MCF 10A (cell line): ENCODE data around the gene DPP6. TPM values are rescaled to one million over a fixed set of nuclear protein-coding genes. Genes with fewer than 3 reads are reported as not detected.

Source experiments
- BruUV-seq: library from RNA; stranded (reverse); fragments of 400-500 nt; replicated peaks from 2 replicates; lab custom pipeline; 2021; lab: Mats Ljungman, UMichigan
- CTCF ChIA-PET: fragments of 300-600 bp; sonication (Branson Sonifier 250); formaldehyde crosslinking; extraction: SDS; loops from one replicate; lab custom pipeline; 2021; ENCODE audit warnings: antibody characterized with exemption, inconsistent platforms; lab: Yijun Ruan, JAX
- POLR2A ChIA-PET: fragments of 300-600, 350-650 bp; sonication (Branson Sonifier 250); formaldehyde crosslinking; extraction: SDS; loops from one replicate; lab custom pipeline; 2020; ENCODE audit warnings: antibody characterized with exemption, inconsistent platforms; lab: Yijun Ruan, JAX
- DNase-seq: peaks from one replicate; pipeline ENCODE4 v3.0.0-alpha.2; 2018; ENCODE audit not compliant: unreplicated experiment
- H3K27ac Mint-ChIP-seq: one replicate; pipeline ENCODE4 v1.8.0; 2022; ENCODE audit warnings: mild to moderate bottlenecking, low read depth, mixed read lengths; ENCODE audit not compliant: unreplicated experiment
- H3K27me3 Mint-ChIP-seq: one replicate; pipeline ENCODE4 v1.8.0; 2022; ENCODE audit warnings: mixed read lengths; ENCODE audit not compliant: insufficient read depth, unreplicated experiment
- H3K36me3 Mint-ChIP-seq: one replicate; pipeline ENCODE4 v1.8.0; 2022; ENCODE audit warnings: mild to moderate bottlenecking, moderate library complexity, mixed read lengths; ENCODE audit not compliant: insufficient read depth, unreplicated experiment
- H3K4me1 Mint-ChIP-seq: one replicate; pipeline ENCODE4 v1.8.0; 2022; ENCODE audit warnings: mixed read lengths; ENCODE audit not compliant: insufficient read depth, unreplicated experiment
- H3K4me3 Mint-ChIP-seq: one replicate; pipeline ENCODE4 v1.8.0; 2022; ENCODE audit warnings: mild to moderate bottlenecking, moderate library complexity, mixed read lengths; ENCODE audit not compliant: unreplicated experiment
- H3K9me3 Mint-ChIP-seq: one replicate; pipeline ENCODE4 v1.8.0; 2022; ENCODE audit warnings: mixed read lengths; ENCODE audit not compliant: unreplicated experiment
- intact Hi-C: fragments of 100-400 bp; cut with micrococcal nuclease; formaldehyde crosslinking; loops from 2 replicates; pipeline ENCODE4 v1.14.1; 2022
- total RNA-seq: library from RNA; stranded (reverse); gene quantifications from 2 replicates; pipeline ENCODE4 v1.2.3, GENCODE V29; 2022
- TF ChIP-seq, protein P1 (sequence below): fragments of 200-600 bp; IDR thresholded peaks from one replicate; pipeline ENCODE4 v1.8.0; 2022; ENCODE audit warnings: antibody characterized with exemption, mild to moderate bottlenecking; ENCODE audit not compliant: unreplicated experiment

DPP6 gene
- total RNA-seq, 1 experiment from 2014 or later = not detected

DNA sequence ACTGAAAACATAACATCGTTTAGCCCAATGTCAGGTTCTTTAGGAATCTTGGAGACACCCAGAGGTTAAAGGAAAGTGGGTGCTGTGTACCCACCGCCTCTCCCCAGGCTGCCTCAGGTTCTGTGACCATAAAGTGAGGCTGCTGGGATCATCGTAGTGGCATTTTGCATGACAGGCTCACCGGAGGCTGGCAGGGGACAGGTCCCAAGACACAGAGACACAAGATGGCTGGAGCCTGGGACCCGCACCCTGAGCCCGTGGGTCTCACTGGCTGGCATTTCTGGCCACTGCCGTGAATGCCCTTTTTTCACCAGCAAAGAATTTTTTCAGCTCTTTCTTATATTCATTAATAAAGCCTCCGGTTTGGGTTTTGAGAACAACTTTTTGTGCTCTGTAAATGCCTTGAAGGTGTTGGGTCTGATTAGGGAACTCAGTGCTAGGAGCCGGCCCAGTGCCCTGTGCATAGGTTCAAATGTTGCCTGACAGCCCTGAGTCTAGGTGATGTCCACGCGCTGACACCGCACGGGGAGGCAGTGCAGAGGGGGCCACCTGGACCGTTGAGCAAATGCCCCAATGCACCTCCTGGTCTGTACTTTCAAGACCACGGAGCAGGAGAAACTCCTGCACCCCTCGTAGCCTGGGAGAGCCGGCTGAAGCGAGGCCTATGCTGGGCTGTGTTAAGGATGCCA, 820.8 kb downstream of the DPP6 start:
- H3K36me3 Mint-ChIP-seq = no peaks in the 10 kb centered on the region
- H3K9me3 Mint-ChIP-seq = no peaks in the 10 kb centered on the region
- H3K4me1 Mint-ChIP-seq = no peaks in the 10 kb centered on the region
- ChIA-PET CTCF (no interaction called here), POLR2A (interaction anchor here (0.7 kb wide), 1 partner anchor 15 kb away, joined by 6 read pairs; no protein-coding TSS in a partner anchor)
- intact Hi-C loops = no loop called here
- TF ChIP-seq, protein P1, sequence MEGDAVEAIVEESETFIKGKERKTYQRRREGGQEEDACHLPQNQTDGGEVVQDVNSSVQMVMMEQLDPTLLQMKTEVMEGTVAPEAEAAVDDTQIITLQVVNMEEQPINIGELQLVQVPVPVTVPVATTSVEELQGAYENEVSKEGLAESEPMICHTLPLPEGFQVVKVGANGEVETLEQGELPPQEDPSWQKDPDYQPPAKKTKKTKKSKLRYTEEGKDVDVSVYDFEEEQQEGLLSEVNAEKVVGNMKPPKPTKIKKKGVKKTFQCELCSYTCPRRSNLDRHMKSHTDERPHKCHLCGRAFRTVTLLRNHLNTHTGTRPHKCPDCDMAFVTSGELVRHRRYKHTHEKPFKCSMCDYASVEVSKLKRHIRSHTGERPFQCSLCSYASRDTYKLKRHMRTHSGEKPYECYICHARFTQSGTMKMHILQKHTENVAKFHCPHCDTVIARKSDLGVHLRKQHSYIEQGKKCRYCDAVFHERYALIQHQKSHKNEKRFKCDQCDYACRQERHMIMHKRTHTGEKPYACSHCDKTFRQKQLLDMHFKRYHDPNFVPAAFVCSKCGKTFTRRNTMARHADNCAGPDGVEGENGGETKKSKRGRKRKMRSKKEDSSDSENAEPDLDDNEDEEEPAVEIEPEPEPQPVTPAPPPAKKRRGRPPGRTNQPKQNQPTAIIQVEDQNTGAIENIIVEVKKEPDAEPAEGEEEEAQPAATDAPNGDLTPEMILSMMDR = no peak
- H3K27ac Mint-ChIP-seq = no peak overlapping the region
- H3K4me3 Mint-ChIP-seq = no peak overlapping the region
- BruUV-seq = no TSS peak
- H3K27me3 Mint-ChIP-seq = no peaks in the 10 kb centered on the region
- DNase-seq = no peak

DNA sequence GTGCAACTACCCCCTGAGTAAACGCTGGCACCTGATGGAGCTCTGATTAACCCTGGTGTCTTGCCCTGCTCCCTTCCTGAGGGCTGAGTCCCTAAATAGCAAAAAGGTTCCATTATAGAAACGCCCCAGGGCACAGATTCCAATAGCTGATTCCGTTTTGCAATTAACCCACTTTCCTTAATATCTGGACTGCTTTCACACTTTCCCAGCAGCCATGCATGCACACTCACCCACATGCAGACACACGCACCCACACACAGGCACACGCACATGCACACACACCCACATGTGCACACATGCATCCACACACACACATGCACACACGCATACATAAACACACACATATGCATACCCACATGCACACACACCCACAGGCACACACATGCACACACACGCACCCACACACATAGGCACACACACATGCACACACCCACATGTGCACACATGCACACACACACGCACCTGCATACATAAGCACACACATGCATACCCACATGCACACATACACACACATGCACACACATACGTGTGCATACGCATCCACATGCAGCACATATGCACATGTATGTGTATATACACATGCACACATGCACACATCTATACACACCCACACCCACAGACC, 821.4 kb downstream of the DPP6 start:
- ChIA-PET CTCF (no interaction called here), POLR2A (interaction anchor here (0.7 kb wide), 1 partner anchor 15 kb away, joined by 6 read pairs; no protein-coding TSS in a partner anchor)
- H3K4me1 Mint-ChIP-seq = no peaks in the 10 kb centered on the region
- TF ChIP-seq, protein P1 = no peak
- H3K27ac Mint-ChIP-seq = no peak overlapping the region
- no peaks in the 10 kb centered on the region for H3K9me3 Mint-ChIP-seq
- H3K27me3 Mint-ChIP-seq = no peaks in the 10 kb centered on the region
- intact Hi-C loops = no loop called here
- BruUV-seq = no TSS peak
- H3K36me3 Mint-ChIP-seq = no peaks in the 10 kb centered on the region
- no peak overlapping the region for H3K4me3 Mint-ChIP-seq
- DNase-seq = no peak

DNA sequence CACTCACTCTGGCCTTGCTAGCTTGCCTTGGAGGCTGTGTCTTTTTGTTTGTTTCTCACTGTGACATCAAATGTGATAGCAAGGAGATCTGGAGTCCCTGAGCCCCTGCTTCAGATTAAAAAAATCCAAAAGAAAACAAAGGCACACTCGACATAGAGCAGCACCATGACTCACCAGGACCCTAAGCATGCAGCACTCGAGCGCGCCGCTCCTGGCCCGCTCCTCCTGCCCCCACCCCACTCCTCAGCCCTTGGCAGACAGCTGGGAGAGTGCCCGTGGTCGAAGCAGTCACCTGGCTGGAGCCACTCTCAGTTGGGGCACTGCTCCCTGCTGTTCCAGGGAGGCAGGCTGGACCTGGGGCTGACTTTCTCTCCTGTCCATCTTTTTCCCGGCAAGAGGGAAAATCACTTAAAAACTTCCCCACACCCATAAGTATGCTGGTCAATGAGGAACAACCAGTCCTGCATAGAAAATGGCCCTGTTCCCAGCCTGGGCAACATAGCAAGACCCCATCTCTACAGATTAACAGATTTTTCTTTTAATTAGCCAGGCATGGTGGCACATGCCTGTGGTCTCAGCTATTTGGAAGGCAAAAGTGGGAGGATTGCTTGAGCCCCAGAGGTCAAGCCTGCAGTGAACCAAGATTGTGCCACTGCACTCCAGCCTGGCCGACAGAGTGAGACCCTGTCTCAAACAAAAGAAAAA, 822.4 kb downstream of the DPP6 start:
- Mint-ChIP-seq H3K36me3 (no peaks in the 10 kb centered on the region), H3K4me1 (no peaks in the 10 kb centered on the region), H3K4me3 (no peak overlapping the region), H3K27me3 (no peaks in the 10 kb centered on the region), H3K27ac (no peak overlapping the region), H3K9me3 (no peaks in the 10 kb centered on the region)
- TF ChIP-seq, protein P1 = no peak
- CTCF ChIA-PET = no interaction called here
- no TSS peak for BruUV-seq
- no peak for DNase-seq
- intact Hi-C loops = no loop called here
- POLR2A ChIA-PET = no interaction called here

DNA sequence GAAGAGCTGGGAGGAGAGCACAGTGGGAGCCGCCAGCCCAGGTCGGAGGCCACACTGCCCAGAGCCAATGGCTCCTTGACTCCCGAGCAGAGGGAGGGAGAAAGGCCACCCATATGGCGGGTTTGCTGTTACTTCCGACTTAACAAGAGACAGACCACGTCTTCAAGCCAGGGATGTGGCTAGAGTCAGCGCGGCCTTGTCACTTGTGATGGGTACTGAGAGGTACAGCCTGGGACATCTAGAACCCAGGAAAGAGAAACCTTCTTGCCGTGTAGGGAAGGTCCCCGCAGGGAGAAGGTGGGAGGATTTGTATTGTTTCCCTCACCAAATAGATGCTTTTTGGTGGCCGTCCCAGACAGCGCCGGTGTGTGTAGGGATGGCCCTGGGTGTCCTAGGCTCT, 823.1 kb downstream of the DPP6 start:
- POLR2A ChIA-PET = no interaction called here
- Mint-ChIP-seq H3K4me1 (no peaks in the 10 kb centered on the region), H3K4me3 (no peak overlapping the region), H3K27me3 (no peaks in the 10 kb centered on the region), H3K27ac (no peak overlapping the region), H3K36me3 (no peaks in the 10 kb centered on the region), H3K9me3 (no peaks in the 10 kb centered on the region)
- DNase-seq = no peak
- no TSS peak for BruUV-seq
- TF ChIP-seq, protein P1 = no peak
- intact Hi-C loops = no loop called here
- CTCF ChIA-PET = no interaction called here
